GM19438 (cell line): ENCODE measurements around the gene TCF7L2.

ENCODE experiments used
- ATAC-seq: cut with Tn5 transposase; IDR thresholded peaks from one replicate; pipeline ENCODE4 v1.9.1; 2021; ENCODE audit warnings: low read depth; ENCODE audit not compliant: unreplicated experiment

Gene TCF7L2

DNA sequence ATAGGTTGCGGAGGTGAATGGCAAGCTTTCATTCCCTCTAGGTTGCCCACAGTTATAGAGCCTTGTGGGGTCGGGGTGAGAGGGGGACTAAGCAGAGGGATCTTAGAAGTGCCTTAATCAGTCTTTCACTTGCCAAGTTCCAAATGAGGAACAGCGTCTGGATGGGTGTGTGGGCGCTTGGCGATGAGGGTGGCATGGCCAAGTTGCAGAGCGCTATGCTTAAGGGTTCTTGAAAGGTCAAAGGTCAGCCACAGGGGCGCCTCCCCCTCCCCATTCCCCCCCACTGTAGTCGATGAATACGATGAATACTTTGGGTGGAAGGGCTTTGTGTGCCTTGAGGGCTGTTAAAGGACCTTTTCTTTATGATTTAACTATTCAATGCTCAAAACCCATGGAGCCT lies 185.0 kb downstream of the TCF7L2 start:
- ATAC-seq: no peak

DNA sequence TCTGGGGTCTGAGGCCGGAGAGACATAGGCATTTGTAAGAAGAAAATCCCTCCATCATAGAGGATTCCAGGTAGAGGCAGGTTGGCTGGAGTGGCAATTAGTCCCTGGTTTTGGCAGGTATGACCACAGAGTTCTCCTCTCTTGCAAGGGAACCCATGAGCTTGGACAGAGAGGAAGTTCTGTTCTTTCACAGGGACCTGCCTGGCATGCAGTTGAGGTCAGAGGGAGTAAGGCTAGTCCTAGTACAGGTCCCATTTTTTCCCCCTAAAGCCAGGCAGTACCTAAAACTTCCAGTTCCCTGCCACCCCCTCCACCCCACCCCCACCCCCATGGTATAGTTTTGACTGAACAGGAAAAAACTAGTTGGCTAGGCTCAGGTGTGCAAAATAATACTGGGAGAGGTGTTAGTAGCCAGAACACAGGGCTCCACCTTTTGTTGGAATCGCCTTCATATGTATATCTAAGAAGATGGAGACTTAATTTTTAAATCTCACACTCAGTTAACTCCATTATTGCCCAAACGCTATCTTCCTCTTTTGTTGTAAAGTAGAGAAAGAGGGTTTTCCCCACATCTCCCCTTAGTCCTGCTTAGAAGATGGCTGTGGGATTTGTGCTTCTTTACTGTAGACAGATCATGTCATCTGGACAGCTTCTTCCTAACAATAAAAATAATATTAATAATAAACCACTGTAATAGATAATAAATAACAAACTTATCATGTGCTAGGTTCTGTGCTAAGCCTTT lies 188.1 kb downstream of the TCF7L2 start:
- no peak for ATAC-seq

DNA sequence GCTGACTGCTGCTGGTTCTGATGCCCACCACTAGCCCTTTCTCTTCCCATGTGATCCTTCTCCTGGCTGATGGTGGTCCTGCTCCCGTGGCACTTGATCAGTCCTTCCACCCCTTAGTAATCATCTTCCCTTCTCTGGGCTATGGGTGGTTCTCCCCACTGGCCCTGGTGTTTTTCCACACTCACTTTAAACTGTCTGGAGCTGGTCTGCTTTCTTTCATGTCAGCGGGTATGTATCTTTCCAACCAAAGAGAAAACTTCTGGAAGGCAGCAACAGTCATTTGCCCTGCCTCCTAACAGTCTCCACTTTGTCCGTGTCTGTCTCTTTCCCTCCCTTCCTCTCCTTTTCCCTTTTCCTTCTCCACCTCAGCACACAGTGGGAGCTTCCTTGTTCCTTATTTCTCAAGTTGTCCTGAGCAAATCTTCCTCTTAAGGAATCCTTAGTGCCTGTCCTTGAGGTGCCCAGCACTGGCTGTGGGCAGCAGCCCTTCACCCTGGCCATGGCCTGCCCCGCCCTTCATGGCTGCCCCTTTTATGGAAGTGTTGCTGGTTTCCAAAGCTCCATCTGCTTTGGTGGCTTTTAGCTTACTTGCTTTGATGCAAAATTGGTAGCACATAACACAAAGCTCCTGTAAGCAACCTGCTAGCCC lies 189.0 kb downstream of the TCF7L2 start:
- no peak for ATAC-seq

DNA sequence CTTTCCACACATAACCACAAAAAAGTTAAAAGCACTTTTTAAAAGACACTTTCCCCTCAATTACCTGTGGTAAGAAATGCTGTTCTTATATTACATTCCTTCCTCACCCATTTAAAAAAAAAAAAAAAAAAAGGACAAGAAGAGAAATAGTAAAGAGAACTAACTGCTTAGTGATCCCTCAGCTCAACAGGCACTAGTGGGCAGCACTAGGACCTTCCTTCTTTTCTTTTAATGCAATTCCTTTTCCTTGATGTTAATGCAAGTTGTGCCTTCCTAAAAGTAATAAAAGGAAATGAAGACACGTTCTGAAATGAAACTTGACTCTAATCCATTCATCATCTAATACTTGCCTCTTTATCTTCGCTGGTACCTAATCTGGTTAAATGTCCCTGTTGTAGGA lies 189.7 kb downstream of the TCF7L2 start:
- no peak for ATAC-seq

DNA sequence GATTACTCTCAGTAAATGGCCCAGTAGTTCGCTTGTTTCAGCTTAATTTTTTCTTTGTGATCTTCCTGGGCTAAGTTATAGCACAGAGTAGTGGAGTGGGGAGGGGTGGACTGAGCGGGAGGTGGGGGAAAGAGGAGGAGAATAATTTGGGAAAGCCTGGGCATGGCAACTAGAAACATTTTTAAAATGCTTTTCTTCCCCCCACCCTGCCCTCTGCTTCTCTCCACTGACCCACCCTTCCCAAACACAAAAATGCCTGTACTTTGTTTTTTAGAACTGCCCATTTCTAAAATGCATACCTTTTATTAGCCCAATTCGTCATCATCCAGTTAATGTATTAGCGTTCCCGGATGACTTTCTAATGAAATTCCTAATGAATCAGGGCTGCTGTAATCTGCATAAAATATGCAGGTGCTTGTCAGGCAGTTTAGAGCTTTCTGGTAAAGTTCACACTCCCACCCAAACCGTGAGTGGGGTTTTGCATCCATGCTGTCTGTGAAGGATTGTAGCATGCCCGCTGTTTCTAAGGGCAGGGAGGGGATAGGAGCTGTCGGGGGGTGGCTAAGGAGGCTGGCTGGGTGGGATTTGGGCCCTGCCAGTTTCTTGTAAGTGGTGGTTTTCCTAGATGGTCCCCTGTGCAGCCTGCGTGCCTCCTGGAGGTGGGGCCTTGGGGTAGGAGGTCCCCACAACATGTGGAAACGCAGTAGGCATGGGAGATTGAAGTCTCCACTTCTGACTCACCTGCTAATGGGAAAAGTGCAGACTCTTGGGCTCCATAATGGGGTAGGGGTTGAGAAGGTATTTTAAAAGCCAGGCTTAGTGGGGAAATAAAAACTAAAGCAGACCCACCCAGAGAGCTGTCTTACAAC lies 190.3 kb downstream of the TCF7L2 start:
- no peak for ATAC-seq

DNA sequence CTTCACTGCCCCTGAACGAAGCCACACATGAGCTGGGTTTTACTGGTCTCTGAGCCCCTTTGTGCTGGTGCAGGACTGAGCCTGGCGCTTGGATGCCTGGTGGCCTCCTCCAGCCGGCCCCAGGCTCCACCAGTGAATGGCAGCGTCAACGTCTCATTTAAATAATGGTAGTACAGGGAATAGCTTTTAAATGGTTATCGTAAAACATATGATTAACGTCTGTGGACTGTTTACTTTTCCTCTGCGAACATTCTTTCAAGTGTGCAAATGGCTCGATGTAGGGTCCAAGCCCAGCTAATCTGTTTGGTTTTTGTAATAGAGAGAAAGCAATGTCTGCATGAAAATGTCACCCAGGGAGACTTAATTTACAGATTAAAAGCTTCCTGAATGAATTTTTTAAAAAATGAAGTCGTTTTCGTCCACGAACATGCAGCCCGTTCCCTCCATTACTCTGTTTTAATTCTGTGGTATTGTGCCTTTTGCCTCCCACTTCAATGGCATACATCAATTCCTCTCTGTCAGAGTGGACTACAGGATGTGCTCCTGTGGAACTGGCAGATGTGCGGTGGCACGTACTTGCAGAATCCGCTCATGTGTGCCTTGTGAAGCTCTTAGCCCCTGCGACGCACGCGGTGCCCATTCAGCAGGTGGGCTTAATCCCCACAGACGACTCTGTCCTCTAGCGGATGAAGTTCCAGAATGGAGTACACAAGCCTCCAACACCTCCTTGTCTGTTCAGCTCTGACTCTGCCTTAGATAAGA lies 192.7 kb downstream of the TCF7L2 start:
- ATAC-seq: no peak

DNA sequence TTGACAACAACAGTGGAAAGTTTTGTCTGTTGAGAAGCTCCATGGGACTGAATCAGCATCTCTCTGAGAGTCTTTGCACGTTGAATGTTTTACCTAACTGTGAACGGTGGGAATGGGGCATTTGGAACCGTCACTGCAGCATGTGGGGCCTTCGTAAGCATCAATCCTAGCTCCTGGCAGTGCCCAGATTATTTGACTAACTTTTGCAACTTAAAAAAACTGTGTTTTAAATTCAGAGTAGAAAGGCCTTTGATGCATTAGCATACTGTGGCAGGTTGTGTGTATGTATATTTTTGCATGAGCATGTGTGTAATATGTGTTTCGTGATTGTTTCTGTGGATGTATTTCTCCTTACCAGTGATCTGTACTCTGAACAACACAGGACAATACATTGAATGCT lies 194.5 kb downstream of the TCF7L2 start:
- ATAC-seq: no peak

DNA sequence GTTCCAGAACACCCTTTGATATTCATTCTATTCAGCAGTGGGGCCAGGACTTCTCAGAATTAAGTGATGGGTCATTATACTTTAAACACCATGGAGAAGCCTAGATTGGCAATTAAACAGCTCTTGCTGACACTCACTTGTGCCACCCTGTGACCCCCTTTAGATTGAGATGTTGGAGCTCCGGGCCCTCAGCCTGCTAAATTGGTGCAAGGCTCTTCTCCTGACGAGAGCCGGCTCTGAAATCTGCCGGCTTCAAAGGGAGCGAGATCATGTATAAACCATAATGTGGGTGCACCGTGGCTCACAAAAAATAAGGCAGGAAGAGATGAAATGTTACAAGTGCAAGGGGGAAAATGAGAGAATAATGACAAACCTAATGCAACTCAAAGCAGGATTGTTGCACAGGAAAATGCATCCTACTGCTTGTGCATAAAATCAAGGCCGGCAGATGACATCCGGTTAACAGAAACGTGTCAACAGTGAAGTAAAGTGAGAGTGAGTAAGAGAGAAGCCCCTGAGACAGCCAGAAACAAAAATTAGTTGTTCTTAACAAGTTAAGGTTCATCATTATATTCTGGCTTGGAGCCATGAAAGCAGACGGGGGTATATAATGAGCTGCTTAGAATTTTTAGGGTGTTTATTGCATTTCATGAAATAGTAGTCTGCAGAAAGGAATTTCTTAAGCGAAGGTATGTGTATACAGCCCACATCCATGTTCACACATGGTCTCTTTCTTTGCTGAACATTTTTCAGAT lies 198.2 kb downstream of the TCF7L2 start:
- ATAC-seq: no peak

DNA sequence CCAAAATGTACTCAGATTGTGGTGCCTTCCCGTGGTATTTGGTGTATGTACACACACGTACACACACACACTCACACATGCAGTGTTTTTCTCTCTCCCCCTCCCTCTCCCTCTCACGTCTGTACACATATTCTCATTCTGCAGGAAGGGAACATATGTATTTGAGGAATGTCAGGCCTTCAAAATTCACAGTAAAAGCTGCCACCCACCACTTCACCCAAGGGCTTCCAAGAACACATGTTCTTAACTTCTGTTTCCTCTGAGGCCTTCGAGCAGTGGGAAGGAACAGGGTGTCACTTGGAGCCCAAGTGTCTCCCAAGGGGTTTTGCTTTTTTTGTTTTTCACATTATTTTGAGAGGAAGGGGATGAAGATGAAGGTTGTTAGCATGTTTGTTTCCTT lies 198.9 kb downstream of the TCF7L2 start:
- no peak for ATAC-seq

DNA sequence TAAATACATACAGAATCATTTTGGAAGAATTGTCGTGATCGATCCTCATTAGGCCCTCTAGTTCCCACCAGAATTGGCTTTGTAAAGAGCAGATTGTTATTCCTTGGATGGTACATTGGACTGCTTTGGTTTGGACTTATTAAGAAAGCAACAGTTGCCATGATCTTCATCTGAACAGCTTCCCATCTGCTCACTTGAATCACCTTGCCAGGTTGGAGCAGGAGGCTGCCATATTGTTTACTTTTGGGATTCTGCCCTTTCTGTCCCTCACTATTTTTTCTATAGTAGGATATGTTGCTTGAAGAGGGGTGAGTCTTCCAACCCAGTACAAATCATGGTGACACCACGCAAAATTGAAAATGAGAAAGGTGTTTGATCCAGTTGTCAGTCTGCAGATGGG lies 199.6 kb downstream of the TCF7L2 start:
- ATAC-seq: no peak

DNA sequence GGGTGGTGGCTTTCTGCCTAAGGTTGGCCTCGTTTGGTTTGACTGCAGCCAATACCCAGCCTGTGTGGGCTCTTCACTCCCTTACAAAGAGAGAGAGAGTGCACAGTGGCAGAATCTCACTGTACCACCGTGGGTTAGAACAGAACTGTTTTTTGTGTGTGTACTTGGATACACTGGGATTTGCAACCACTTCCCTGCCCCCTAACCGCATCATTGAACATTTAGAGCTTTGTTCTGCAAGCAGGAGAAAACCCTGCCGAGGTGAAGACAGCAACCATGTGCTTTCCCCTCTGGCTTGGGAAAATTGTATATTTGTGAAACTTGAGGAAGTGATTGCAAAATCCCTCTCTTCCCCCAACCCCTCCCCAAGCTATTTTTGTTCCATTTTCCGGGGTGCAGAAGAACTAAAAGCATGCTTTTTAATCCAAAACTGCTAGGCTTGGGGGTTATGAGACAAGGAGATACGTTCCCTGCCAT lies 201.2 kb downstream of the TCF7L2 start:
- ATAC-seq: no peak

DNA sequence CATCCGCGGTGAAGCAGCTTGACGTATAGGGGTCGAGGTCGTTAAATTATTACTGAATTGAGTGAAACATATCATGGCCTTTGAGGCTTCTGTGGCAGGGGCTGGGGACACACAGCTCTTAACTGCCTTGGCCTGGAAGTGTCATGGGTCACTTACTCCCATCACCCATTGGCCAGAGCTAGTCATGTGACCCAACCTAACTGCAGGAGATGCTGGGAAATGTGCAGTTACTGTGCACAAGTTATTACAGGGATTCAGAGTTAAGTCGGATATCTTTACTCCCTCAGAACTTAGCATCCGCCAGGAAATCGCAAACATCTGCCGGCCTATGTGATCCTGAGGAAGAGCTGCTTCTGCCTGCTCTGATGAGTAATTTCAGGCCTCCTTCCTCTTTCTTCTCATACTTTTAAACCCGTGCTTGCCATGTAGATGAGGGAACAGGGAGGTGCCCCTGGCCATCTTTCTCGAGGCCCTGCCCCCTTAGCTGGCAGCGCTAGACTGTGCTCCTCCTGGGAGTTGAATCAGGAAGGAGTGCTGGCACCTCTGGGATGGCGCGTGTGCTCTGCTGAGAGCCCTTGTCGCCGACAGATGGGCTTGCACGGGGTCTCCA lies 203.6 kb downstream of the TCF7L2 start:
- ATAC-seq: no peak

DNA sequence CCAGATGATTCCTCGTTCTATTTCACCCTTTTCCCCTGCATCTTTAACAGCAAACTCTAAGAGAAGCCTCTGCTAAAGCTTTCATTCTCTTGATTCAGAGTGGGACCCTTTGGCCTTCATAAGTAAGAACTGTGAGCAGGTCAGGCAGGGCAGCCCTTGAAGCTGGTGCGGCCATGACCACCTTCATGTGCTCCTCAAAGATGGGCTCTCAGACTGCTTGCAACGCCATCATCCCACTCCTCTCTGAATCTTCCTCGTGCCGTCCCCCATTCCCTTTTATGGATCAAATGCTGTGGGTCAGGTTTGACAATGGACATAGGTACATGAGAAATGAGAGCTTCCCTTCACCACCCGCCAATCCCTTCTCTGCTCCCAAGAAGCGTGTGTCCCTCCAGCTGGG lies 207.4 kb downstream of the TCF7L2 start:
- ATAC-seq: no peak

DNA sequence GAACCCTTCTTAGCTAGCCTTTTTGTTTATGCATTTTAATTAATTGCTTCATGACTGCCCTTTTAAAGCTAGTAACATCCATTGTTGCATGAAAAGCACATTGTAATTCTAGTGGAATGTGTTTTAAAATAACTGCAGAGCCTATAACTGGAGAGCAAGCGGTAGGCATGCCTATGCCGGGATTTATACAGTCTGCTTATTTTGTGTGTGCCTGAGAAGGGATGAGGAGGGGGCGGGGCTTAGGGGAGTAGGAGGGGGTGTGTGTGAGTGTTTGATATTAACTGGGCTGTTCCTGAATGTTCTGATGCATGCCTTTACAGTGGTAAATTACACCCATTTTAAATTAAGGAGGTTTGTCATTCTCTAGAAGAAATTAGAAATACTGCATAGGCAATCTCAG lies 208.1 kb downstream of the TCF7L2 start:
- no peak for ATAC-seq

DNA sequence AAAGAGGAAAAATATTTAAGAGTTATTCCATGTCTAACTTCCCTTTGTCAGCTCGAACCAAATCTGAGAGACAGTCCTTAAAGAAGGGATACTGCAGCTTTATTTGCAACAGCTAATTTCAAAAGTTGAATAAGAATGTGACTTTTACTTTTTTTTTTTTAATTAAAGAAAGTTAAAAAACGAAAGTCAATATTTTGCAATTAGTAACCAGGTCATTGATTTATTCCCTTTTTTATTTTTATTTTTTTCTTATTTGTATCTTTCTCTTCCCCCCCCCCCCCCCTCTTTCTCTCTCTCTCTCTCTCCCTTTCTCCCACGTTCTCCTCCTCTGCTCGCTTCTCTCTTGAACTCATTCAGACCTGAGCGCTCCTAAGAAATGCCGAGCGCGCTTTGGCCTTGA lies 209.5 kb downstream of the TCF7L2 start:
- ATAC-seq: no peak

DNA sequence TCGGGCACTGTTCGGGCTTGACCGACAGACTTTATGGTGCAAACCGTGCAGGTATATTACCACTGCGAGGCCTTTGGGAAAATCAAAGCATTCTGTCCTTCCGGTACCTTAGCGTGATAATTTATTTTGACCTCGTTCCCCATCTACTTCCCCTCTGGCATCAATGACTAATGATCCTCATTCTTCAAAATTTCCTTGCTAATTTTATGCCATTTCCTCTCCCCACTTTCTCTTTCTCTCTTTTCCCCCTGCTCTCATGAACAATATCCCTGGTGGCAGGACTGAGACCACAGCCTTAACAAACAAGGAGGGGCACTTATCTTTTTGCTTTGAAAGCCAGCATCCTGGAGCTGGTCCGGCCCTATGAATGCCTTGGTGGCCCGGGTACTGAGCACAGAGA lies 210.6 kb downstream of the TCF7L2 start:
- no peak for ATAC-seq

DNA sequence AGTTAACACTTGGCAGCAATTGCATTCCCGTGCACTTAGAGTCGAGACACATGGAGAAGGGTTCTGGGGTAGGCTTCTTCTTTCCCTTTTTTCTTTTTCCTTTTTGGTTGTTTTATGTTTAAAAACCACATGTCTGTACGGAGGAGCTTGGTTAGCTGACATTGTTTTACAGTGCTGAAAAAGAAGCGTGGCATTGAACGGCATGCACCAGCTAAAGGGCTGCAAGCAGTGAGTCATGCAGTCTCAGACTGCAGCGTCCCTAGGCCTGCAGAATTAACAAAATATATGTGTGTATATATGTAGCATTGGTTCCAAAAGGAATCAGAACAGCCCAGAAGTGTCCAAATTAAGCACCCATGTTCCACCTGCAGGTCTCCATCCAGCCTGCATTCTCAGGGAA lies 211.0 kb downstream of the TCF7L2 start:
- no peak for ATAC-seq

DNA sequence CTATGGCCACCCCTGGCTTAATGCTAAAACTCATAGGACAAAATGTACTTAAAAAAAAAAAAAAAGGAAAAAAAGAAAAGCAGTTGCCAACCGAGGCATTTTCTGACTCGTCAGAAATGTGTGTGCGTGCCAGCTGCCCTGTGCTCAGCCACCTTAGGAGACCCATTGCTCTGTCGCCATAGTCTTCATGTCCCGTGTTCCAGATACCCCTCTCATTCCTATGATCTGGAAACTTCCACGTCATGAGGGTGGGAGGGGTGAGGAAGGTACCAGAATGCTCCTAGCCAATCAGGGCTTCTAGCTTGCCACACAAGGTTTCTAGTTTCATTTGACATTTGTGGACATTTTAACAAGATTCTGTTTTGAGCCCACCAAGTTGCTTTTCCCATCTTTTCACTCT lies 212.9 kb downstream of the TCF7L2 start:
- no peak for ATAC-seq

DNA sequence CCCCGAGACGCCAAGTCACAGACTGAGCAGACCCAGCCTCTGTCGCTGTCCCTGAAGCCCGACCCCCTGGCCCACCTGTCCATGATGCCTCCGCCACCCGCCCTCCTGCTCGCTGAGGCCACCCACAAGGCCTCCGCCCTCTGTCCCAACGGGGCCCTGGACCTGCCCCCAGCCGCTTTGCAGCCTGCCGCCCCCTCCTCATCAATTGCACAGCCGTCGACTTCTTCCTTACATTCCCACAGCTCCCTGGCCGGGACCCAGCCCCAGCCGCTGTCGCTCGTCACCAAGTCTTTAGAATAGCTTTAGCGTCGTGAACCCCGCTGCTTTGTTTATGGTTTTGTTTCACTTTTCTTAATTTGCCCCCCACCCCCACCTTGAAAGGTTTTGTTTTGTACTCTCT lies 215.6 kb downstream of the TCF7L2 start:
- ATAC-seq: no peak

DNA sequence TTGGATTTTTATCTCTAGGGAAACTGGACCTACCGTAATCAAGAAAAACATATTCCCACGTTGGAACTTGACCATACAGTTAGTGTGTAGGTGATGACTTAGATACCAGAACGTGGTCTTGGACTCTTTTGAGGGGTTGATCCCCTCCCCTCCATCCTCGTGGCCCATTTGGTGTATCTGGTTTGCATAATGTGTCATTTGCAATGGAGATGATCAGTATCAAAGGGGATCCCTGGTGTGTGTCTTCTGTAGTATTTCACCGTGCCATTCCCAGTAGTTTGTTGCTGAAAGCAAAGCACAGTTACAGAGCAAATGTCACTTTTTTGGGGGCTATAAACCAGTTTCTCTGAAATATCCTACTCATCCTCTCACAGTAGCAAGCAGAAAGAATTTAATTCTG lies 217.7 kb downstream of the TCF7L2 start:
- no peak for ATAC-seq
